ENCODE results near the gene AUTS2. TPM values are rescaled to one million over a fixed set of nuclear protein-coding genes. Genes with fewer than 3 reads are reported as not detected.

AUTS2 gene
- total RNA-seq, 1 donor from 2014 or later: 80.6 TPM

- Mint-ChIP-seq H3K4me1 (ENCODE audit: unreplicated experiment) (peaks cover 33% of the 10 kb centered on the region), H3K36me3 (ENCODE audit: unreplicated experiment) (no peaks in the 10 kb centered on the region), H3K27ac (ENCODE audit: unreplicated experiment) (peak overlapping the region; percentile 95), H3K4me3 (ENCODE audit: unreplicated experiment) (peak overlapping the region; percentile 92), H3K9me3 (ENCODE audit: unreplicated experiment) (no peaks in the 10 kb centered on the region), H3K27me3 (ENCODE audit: unreplicated experiment) (no peaks in the 10 kb centered on the region)
- TF ChIP-seq, protein P1, sequence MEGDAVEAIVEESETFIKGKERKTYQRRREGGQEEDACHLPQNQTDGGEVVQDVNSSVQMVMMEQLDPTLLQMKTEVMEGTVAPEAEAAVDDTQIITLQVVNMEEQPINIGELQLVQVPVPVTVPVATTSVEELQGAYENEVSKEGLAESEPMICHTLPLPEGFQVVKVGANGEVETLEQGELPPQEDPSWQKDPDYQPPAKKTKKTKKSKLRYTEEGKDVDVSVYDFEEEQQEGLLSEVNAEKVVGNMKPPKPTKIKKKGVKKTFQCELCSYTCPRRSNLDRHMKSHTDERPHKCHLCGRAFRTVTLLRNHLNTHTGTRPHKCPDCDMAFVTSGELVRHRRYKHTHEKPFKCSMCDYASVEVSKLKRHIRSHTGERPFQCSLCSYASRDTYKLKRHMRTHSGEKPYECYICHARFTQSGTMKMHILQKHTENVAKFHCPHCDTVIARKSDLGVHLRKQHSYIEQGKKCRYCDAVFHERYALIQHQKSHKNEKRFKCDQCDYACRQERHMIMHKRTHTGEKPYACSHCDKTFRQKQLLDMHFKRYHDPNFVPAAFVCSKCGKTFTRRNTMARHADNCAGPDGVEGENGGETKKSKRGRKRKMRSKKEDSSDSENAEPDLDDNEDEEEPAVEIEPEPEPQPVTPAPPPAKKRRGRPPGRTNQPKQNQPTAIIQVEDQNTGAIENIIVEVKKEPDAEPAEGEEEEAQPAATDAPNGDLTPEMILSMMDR (IDR thresholded peaks at IDR 0.05): no peak
- DNase-seq (ENCODE audit: extremely low spot score, unreplicated experiment): no peak
Observed at GRCh38 chr7:70696201-70696754, 1098.0 kb downstream of the AUTS2 start.

GRCh38 chr7:70698219-70698832 is 1100.1 kb downstream of the AUTS2 start:
- DNase-seq (ENCODE audit: extremely low spot score, unreplicated experiment): no peak

GRCh38 chr7:70699271-70699670 is 1101.0 kb downstream of the AUTS2 start:
- Mint-ChIP-seq H3K9me3 (ENCODE audit: unreplicated experiment) (no peaks in the 10 kb centered on the region), H3K4me3 (ENCODE audit: unreplicated experiment) (no peak overlapping the region), H3K4me1 (ENCODE audit: unreplicated experiment) (peaks cover 29% of the 10 kb centered on the region), H3K36me3 (ENCODE audit: unreplicated experiment) (peaks cover 2% of the 10 kb centered on the region), H3K27me3 (ENCODE audit: unreplicated experiment) (no peaks in the 10 kb centered on the region), H3K27ac (ENCODE audit: unreplicated experiment) (no peak overlapping the region)
- no peak for DNase-seq (ENCODE audit: extremely low spot score, unreplicated experiment)
- TF ChIP-seq, protein P1 (IDR thresholded peaks at IDR 0.05): no peak

More at GRCh38 chr7:70698219-70698832, 1100.1 kb downstream of the AUTS2 start:
- Mint-ChIP-seq H3K27me3 (ENCODE audit: unreplicated experiment) (no peaks in the 10 kb centered on the region), H3K9me3 (ENCODE audit: unreplicated experiment) (no peaks in the 10 kb centered on the region), H3K36me3 (ENCODE audit: unreplicated experiment) (no peaks in the 10 kb centered on the region), H3K4me1 (ENCODE audit: unreplicated experiment) (peaks cover 29% of the 10 kb centered on the region), H3K4me3 (ENCODE audit: unreplicated experiment) (peak overlapping the region; percentile 28), H3K27ac (ENCODE audit: unreplicated experiment) (no peak overlapping the region)
- TF ChIP-seq, protein P1 (IDR thresholded peaks at IDR 0.05): peak; percentile 94

DNA sequence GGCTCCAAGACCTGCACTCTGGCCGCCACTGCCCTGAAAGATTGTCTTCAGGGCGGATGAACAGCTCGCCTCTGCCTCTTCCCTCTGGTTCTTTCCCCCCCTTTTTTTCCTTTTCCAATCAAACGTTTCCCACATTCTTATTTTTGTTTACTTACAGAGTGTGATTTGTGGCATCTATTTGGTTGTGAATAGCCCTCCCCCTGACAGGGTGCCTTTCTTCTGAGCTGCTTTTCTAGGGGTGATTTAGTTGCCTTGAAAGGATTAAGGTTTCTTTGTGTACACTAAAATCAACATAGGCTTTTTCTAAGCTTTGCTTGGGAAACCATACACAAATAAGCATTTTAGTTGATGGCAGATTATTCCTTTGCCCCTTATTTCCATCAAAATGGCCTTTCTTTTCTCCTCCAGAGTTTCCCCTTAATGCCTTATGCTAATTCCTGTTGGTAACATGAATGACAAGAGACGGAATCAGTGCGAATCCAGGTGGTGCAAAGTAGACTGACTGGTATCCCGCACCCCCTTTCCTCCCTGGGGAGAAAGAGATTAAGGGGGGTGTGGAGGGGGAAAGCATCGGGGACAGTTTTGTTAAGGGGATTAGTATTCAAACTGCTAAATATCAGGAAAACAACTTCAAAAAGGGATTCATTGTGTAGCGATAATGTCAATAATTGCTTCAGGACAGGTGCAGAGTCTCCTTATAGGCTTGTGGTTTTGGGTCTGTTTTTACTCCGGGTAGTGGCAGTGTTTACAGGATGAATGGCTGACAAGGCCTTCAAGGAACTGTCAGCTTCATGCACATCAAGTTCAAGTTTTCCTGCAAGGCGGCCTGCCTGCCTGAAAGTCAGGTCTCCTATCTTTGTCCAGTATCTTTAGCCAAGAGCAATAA is 1102.0 kb downstream of the AUTS2 start:
- Mint-ChIP-seq H3K4me3 (ENCODE audit: unreplicated experiment) (no peak overlapping the region), H3K36me3 (ENCODE audit: unreplicated experiment) (peaks cover 2% of the 10 kb centered on the region), H3K4me1 (ENCODE audit: unreplicated experiment) (peaks cover 31% of the 10 kb centered on the region), H3K27me3 (ENCODE audit: unreplicated experiment) (no peaks in the 10 kb centered on the region), H3K27ac (ENCODE audit: unreplicated experiment) (no peak overlapping the region), H3K9me3 (ENCODE audit: unreplicated experiment) (no peaks in the 10 kb centered on the region)
- no peak for DNase-seq (ENCODE audit: extremely low spot score, unreplicated experiment)
- TF ChIP-seq, protein P1 (IDR thresholded peaks at IDR 0.05): no peak

- Mint-ChIP-seq H3K4me3 (ENCODE audit: unreplicated experiment) (no peak overlapping the region), H3K36me3 (ENCODE audit: unreplicated experiment) (peaks cover 4% of the 10 kb centered on the region), H3K27ac (ENCODE audit: unreplicated experiment) (no peak overlapping the region), H3K4me1 (ENCODE audit: unreplicated experiment) (peaks cover 27% of the 10 kb centered on the region), H3K9me3 (ENCODE audit: unreplicated experiment) (no peaks in the 10 kb centered on the region), H3K27me3 (ENCODE audit: unreplicated experiment) (no peaks in the 10 kb centered on the region)
- no peak for DNase-seq (ENCODE audit: extremely low spot score, unreplicated experiment)
- TF ChIP-seq, protein P1 (IDR thresholded peaks at IDR 0.05): no peak
Observed at GRCh38 chr7:70700941-70701425, 1102.7 kb downstream of the AUTS2 start.
